Measurements from ENCODE around the gene ATXN10.

DNA sequence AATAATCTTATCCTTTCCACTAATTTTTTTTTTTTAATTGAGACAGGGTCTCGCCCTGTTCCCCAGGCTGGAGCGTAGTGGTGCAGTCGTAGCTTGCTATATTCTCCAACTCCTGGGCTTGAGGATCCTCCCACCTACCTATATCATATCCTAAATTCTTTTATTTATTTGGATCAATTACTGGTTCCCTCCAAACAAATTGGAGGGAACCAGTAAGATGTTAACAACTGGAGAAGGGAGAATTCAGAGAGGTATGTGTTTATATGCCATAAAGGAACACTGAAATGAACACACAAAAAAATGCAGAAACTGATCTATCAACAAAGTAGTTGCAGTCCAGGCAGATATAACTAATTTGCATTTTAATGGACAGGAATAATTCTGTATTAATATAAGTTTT, 63.6 kb downstream of the ATXN10 start:
- TF ChIP-seq, protein P1, sequence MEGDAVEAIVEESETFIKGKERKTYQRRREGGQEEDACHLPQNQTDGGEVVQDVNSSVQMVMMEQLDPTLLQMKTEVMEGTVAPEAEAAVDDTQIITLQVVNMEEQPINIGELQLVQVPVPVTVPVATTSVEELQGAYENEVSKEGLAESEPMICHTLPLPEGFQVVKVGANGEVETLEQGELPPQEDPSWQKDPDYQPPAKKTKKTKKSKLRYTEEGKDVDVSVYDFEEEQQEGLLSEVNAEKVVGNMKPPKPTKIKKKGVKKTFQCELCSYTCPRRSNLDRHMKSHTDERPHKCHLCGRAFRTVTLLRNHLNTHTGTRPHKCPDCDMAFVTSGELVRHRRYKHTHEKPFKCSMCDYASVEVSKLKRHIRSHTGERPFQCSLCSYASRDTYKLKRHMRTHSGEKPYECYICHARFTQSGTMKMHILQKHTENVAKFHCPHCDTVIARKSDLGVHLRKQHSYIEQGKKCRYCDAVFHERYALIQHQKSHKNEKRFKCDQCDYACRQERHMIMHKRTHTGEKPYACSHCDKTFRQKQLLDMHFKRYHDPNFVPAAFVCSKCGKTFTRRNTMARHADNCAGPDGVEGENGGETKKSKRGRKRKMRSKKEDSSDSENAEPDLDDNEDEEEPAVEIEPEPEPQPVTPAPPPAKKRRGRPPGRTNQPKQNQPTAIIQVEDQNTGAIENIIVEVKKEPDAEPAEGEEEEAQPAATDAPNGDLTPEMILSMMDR (IDR thresholded peaks at IDR 0.05) = no peak
- no peak for TF ChIP-seq POLR2A (IDR thresholded peaks at IDR 0.05)

Measured in esophagus squamous epithelium (tissue), 4 donors.